GM12878 (cell line): ENCODE data around the gene IDI2.

Source experiments
- CHD2 ChIP-seq: IDR thresholded peaks from 2 replicates; pipeline ENCODE4 v1.6.1; 2011; ENCODE audit warnings: low read depth, low read length, improper control_type of control experiment, borderline replicate concordance
- EGR1 ChIP-seq, 2 experiments: IDR thresholded peaks; 1 replicate in 1 of 2; 2 replicates in 1 of 2; pipeline ENCODE4 v1.6.1; 2011 to 2012; ENCODE audit warnings: low read depth in 2 of 2, low read length in 2 of 2, borderline replicate concordance in 1 of 2, mild to moderate bottlenecking in 1 of 2, moderate library complexity in 1 of 2
- GABPA ChIP-seq: IDR thresholded peaks from 2 replicates; pipeline ENCODE4 v1.6.1; 2014; ENCODE audit warnings: antibody characterized with exemption, low read depth, mild to moderate bottlenecking, inconsistent platforms
- HCFC1 ChIP-seq: fragments of 150-350 bp; IDR thresholded peaks from 2 replicates; pipeline ENCODE4 v1.6.1; 2014; ENCODE audit warnings: low read length
- NFYB ChIP-seq: IDR thresholded peaks from 2 replicates; pipeline ENCODE4 v1.6.1; 2011; ENCODE audit warnings: low read depth, mild to moderate bottlenecking, low read length, improper control_type of control experiment, moderate library complexity; ENCODE audit not compliant: insufficient read depth
- POLR2A ChIP-seq: IDR thresholded peaks from 2 replicates; pipeline ENCODE4 v1.6.1; 2011; ENCODE audit warnings: low read depth, mild to moderate bottlenecking, low read length
- SIN3A ChIP-seq: IDR thresholded peaks from 2 replicates; pipeline ENCODE4 v1.6.1; 2012; ENCODE audit warnings: low read depth, low read length, improper control_type of control experiment
- ZBED1 ChIP-seq: IDR thresholded peaks from 2 replicates; pipeline ENCODE4 v1.6.1; 2016; ENCODE audit warnings: borderline replicate concordance
- ZNF274 ChIP-seq: IDR thresholded peaks from one replicate; pipeline ENCODE4 v1.8.0; 2011; ENCODE audit not compliant: insufficient read length, insufficient read depth
- TF ChIP-seq, protein P1 (sequence below), 3 experiments: IDR thresholded peaks in 2 of 3; conservative IDR thresholded peaks in 1 of 3; 2 replicates each; pipeline ENCODE4 v1.5.1; 2011; ENCODE audit warnings: low read depth in 3 of 3, low read length in 3 of 3, mild to moderate bottlenecking in 3 of 3, control low read depth in 2 of 3, moderate library complexity in 2 of 3, inconsistent platforms in 1 of 3, mixed read lengths in 1 of 3; ENCODE audit not compliant: control insufficient read depth in 2 of 3, insufficient read depth in 1 of 3; ENCODE audit errors: extremely low read depth in 1 of 3
- TF ChIP-seq, protein P2 (sequence below): IDR thresholded peaks from 2 replicates; pipeline ENCODE4 v1.6.1; 2012; ENCODE audit warnings: low read depth, low read length, improper control_type of control experiment

DNA sequence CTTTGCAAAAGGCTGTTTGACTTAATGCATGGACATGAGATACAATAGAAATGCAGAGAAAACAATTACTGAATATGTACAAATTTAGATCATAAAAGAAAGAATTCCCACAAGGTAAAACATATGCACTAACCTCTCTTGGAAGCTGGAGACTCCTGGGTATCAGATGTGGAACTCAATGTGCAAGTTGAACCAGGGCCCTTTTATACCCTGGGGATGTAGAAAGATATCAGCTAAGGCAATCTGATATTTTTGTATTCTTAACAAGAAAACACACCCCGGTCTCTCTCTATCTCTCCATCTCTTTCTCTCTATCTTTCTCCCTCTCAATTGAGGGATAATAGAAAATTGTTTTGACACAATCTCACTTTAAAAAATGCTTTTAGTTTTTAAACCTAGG, at the start of gene IDI2:
- TF ChIP-seq GABPA (no peak), ZNF274 (no peak), HCFC1 (no peak), NFYB (no peak), SIN3A (no peak), POLR2A (no peak), EGR1 (IDR thresholded peaks at IDR 0.05; ENCODE audit: borderline replicate concordance in 1 of 2, low read depth in 2 of 2, low read length in 2 of 2) (no peak), CHD2 (no peak), ZBED1 (no peak)
- TF ChIP-seq, protein P1, sequence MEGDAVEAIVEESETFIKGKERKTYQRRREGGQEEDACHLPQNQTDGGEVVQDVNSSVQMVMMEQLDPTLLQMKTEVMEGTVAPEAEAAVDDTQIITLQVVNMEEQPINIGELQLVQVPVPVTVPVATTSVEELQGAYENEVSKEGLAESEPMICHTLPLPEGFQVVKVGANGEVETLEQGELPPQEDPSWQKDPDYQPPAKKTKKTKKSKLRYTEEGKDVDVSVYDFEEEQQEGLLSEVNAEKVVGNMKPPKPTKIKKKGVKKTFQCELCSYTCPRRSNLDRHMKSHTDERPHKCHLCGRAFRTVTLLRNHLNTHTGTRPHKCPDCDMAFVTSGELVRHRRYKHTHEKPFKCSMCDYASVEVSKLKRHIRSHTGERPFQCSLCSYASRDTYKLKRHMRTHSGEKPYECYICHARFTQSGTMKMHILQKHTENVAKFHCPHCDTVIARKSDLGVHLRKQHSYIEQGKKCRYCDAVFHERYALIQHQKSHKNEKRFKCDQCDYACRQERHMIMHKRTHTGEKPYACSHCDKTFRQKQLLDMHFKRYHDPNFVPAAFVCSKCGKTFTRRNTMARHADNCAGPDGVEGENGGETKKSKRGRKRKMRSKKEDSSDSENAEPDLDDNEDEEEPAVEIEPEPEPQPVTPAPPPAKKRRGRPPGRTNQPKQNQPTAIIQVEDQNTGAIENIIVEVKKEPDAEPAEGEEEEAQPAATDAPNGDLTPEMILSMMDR (IDR thresholded peaks at IDR 0.05 in 2 of 3, conservative IDR thresholded peaks at IDR 0.05 in 1 of 3; ENCODE audit: control insufficient read depth in 2 of 3, extremely low read depth in 1 of 3, insufficient read depth in 1 of 3, low read depth in 3 of 3, low read length in 3 of 3), result no peak
- TF ChIP-seq, protein P2, sequence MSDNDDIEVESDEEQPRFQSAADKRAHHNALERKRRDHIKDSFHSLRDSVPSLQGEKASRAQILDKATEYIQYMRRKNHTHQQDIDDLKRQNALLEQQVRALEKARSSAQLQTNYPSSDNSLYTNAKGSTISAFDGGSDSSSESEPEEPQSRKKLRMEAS, result no peak
